Neuronal stem cell (in vitro differentiated cells): ENCODE results near the gene ARHGEF10L.

ENCODE experiments used
- DNase-seq: peaks from one replicate; pipeline ENCODE4 v3.0.0-alpha.2; 2013; ENCODE audit warnings: low spot score
- H2AFZ ChIP-seq: one replicate; pipeline ENCODE4 v1.6.1; 2013; ENCODE audit warnings: mild to moderate bottlenecking, low read length, inconsistent platforms
- H2AK5ac ChIP-seq: 2 replicates; pipeline ENCODE4 v1.6.1; 2013; ENCODE audit warnings: low read depth, mild to moderate bottlenecking, inconsistent platforms, low read length, moderate library complexity, mixed read lengths
- H2BK120ac ChIP-seq: 2 replicates; pipeline ENCODE4 v1.6.1; 2013; ENCODE audit warnings: low read depth, mild to moderate bottlenecking, inconsistent platforms, low read length, moderate library complexity, mixed read lengths
- H2BK12ac ChIP-seq: one replicate; pipeline ENCODE4 v1.6.1; 2013; ENCODE audit warnings: low read length, inconsistent platforms
- H2BK15ac ChIP-seq: 2 replicates; pipeline ENCODE4 v1.6.1; 2013; ENCODE audit warnings: mild to moderate bottlenecking, low read length, inconsistent platforms, mixed read lengths
- H2BK5ac ChIP-seq: one replicate; pipeline ENCODE4 v1.6.1; 2013; ENCODE audit warnings: inconsistent platforms, mild to moderate bottlenecking, low read length, moderate library complexity
- H3K14ac ChIP-seq: one replicate; pipeline ENCODE4 v1.6.1; 2013; ENCODE audit warnings: low read length, inconsistent platforms
- H3K18ac ChIP-seq: 2 replicates; pipeline ENCODE4 v1.6.1; 2013; ENCODE audit warnings: low read length, inconsistent platforms
- H3K23ac ChIP-seq: 2 replicates; pipeline ENCODE4 v1.6.1; 2013; ENCODE audit warnings: low read depth, mild to moderate bottlenecking, mixed read lengths, low read length, inconsistent platforms; ENCODE audit not compliant: poor library complexity
- H3K27ac ChIP-seq: replicated peaks from 3 replicates; pipeline ENCODE4 v1.5.1; 2013; ENCODE audit warnings: low read length, inconsistent platforms
- H3K27me3 ChIP-seq, 3 experiments: 2 replicates each; pipeline ENCODE4 v1.6.1; 2013; ENCODE audit warnings: low read length in 3 of 3, mild to moderate bottlenecking in 2 of 3, inconsistent platforms in 1 of 3, low read depth in 1 of 3, mixed read lengths in 1 of 3, moderate library complexity in 1 of 3; ENCODE audit not compliant: control insufficient read depth in 3 of 3, insufficient read depth in 3 of 3
- H3K36me3 ChIP-seq, 2 donors: replicated peaks in 1 of 2; 2 replicates each; pipeline ENCODE4 v1.6.1; 2013; ENCODE audit warnings: low read length in 2 of 2; ENCODE audit not compliant: control insufficient read depth in 2 of 2, insufficient read depth in 2 of 2
- H3K4ac ChIP-seq: 2 replicates; pipeline ENCODE4 v1.6.1; 2013; ENCODE audit warnings: inconsistent platforms, mild to moderate bottlenecking, low read length, moderate library complexity
- H3K4me1 ChIP-seq, 2 donors: 1 replicate in 1 of 2; 2 replicates in 1 of 2; pipeline ENCODE4 v1.6.1; 2013; ENCODE audit warnings: low read length in 2 of 2, low read depth in 1 of 2; ENCODE audit not compliant: control insufficient read depth in 2 of 2, insufficient read depth in 1 of 2
- H3K4me2 ChIP-seq: one replicate; pipeline ENCODE4 v1.6.1; 2013; ENCODE audit warnings: mild to moderate bottlenecking, low read length, inconsistent platforms; ENCODE audit not compliant: insufficient read depth, poor library complexity, severe bottlenecking
- H3K4me3 ChIP-seq, 2 donors: 2 replicates each; pipeline ENCODE4 v1.5.1; 2013; ENCODE audit warnings: low read length in 2 of 2, mild to moderate bottlenecking in 2 of 2, inconsistent platforms in 1 of 2, moderate library complexity in 1 of 2
- H3K79me1 ChIP-seq: one replicate; pipeline ENCODE4 v1.6.1; 2013; ENCODE audit warnings: low read depth, mild to moderate bottlenecking, inconsistent platforms, low read length, moderate library complexity
- H3K9ac ChIP-seq: one replicate; pipeline ENCODE4 v1.6.1; 2013; ENCODE audit warnings: mild to moderate bottlenecking, low read depth, low read length, inconsistent platforms; ENCODE audit not compliant: poor library complexity
- H3K9me3 ChIP-seq, 2 donors: replicated peaks in 1 of 2; 2 replicates each; pipeline versions ENCODE3 to v1.6.1; 2013; ENCODE audit warnings: low read length in 2 of 2, mild to moderate bottlenecking in 2 of 2, inconsistent platforms in 1 of 2, low read depth in 1 of 2, mixed read lengths in 1 of 2, moderate library complexity in 1 of 2; ENCODE audit not compliant: control insufficient read depth in 2 of 2, insufficient read depth in 1 of 2
- H4K8ac ChIP-seq: one replicate; pipeline ENCODE4 v1.6.1; 2013; ENCODE audit warnings: low read depth, mild to moderate bottlenecking, inconsistent platforms, low read length, moderate library complexity
- H4K91ac ChIP-seq: one replicate; pipeline ENCODE4 v1.6.1; 2013; ENCODE audit warnings: low read length, low read depth, mild to moderate bottlenecking, inconsistent platforms; ENCODE audit not compliant: poor library complexity
- WGBS, 2 donors: extraction: QIAGEN DNeasy Blood & Tissue Kit; methylation state at CpG; one replicate each; pipeline ENCODE4 v1.1.7; 2013; ENCODE audit warnings: missing lambda C conversion rate in 2 of 2, mixed read lengths in 1 of 2; ENCODE audit not compliant: insufficient read length in 2 of 2, insufficient replicate concordance in 1 of 2; ENCODE audit errors: extremely low coverage in 2 of 2; 5-methylcytosine and 5-hydroxymethylcytosine counted together

ARHGEF10L gene

DNA sequence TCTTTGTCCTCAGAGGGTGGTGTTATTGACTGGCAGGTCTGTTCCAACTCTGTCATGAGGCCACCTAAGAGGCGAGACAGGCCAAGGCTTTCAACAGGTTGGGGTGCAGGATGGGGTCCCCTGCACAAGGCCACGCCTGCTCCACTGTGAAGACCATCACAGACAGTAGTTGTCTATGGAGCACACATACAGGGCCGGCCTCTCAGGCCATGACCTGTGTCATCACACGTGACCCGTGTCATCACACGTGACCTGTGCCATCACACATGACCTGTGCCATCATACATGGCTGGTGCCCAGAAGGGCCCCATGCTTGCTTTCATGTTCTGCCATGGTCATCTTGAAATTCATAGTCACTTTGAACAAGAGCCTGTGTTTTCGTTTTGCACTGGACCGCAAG lies 91.9 kb downstream of the ARHGEF10L start:
- no peak overlapping the region for H2BK15ac ChIP-seq
- no peaks in the 10 kb centered on the region for H3K4me1 ChIP-seq
- H3K4me2 ChIP-seq = no peak overlapping the region
- H4K91ac ChIP-seq = no peak overlapping the region
- no peak overlapping the region for H4K8ac ChIP-seq
- no peak overlapping the region for H2BK12ac ChIP-seq
- no peak for DNase-seq
- H2BK5ac ChIP-seq = peak overlapping the region; percentile 4
- H2AK5ac ChIP-seq = no peak overlapping the region
- peaks cover 23 to 91% of the 10 kb centered on the region in 2 donors for H3K36me3 ChIP-seq
- H3K4me3 ChIP-seq = no peak overlapping the region
- no peak overlapping the region for H3K4ac ChIP-seq
- H3K27me3 ChIP-seq = no peaks in the 10 kb centered on the region
- no CpG with 5 or more reads among the region's 8 CpGs for WGBS, 2 donors
- no peak overlapping the region for H2BK120ac ChIP-seq
- H3K9ac ChIP-seq = no peak overlapping the region
- H3K9me3 ChIP-seq = no peaks in the 10 kb centered on the region
- no peak overlapping the region for H3K23ac ChIP-seq
- no peak overlapping the region for H2AFZ ChIP-seq
- H3K79me1 ChIP-seq = no peaks in the 10 kb centered on the region
- H3K18ac ChIP-seq = no peak overlapping the region
- H3K14ac ChIP-seq = no peak overlapping the region
- H3K27ac ChIP-seq = no peak overlapping the region

DNA sequence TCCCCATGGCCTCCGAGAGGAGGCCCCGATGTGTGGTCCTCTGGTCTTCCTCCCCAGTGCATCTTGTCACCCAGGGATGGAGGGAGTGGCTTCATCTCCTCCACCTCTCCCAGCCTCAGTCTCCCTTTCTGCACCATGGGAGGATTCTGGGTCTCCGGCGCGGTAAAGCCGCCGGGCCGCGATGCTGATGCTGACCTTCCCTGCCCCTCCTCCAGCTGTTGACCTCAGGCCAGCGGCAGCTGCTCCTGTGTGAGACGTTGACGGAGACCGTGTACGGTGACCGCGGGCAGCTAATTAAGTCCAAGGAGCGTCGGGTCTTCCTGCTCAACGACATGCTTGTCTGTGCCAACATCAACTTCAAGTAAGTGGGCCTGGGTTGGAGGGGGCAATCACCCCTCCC lies 92.6 kb downstream of the ARHGEF10L start:
- H2BK5ac ChIP-seq = no peak overlapping the region
- H3K4me1 ChIP-seq = no peaks in the 10 kb centered on the region
- H2BK15ac ChIP-seq = no peak overlapping the region
- H3K18ac ChIP-seq = no peak overlapping the region
- no peak overlapping the region for H3K27ac ChIP-seq
- no peak overlapping the region for H4K8ac ChIP-seq
- no peaks in the 10 kb centered on the region for H3K79me1 ChIP-seq
- no peak overlapping the region for H4K91ac ChIP-seq
- H2AFZ ChIP-seq = no peak overlapping the region
- H3K9ac ChIP-seq = no peak overlapping the region
- no peak for DNase-seq
- no peak overlapping the region for H2BK12ac ChIP-seq
- WGBS, 2 donors = no CpG with 5 or more reads among the region's 19 CpGs
- H3K27me3 ChIP-seq = no peaks in the 10 kb centered on the region
- H3K9me3 ChIP-seq = no peaks in the 10 kb centered on the region
- no peak overlapping the region for H3K4ac ChIP-seq
- no peak overlapping the region for H3K4me2 ChIP-seq
- H3K4me3 ChIP-seq = no peak overlapping the region
- H3K23ac ChIP-seq = peak overlapping the region; percentile 45
- no peak overlapping the region for H2BK120ac ChIP-seq
- no peak overlapping the region for H2AK5ac ChIP-seq
- peaks cover 25 to 91% of the 10 kb centered on the region in 2 donors for H3K36me3 ChIP-seq
- H3K14ac ChIP-seq = no peak overlapping the region

DNA sequence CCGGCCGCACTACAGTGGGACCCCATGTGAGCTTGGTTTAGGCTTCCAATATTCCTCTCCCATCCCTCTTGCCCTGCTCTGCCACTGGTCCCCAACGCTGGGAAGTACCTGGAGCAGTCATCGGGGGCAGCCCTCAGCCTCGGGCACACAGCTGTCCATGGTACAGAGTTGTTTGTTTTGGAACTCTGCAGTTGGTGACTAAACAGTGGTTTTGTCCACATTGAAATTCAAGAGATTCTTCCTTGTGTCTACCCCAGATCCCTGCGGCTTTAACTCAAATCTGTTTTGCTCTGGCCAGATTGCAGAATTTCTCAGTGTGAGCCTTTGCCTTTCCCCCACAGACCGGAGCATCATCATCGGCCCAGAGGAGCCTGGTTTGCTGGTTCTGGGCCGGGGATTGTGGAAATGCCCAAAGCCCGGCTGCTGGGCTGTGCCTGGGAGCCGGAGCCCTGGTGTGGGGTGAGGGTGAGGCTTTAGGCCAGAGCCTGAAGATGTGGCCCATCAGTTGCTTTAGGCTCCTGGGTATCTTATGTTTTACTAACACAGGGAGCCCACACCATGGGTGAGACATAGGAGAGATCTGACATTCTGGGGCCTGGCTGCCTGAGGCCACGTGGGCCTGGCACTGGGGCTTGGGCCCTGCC lies 93.2 kb downstream of the ARHGEF10L start:
- DNase-seq = no peak
- H2BK12ac ChIP-seq = no peak overlapping the region
- no peak overlapping the region for H3K27ac ChIP-seq
- H3K23ac ChIP-seq = peak overlapping the region; percentile 45
- no peaks in the 10 kb centered on the region for H3K9me3 ChIP-seq
- no peak overlapping the region for H3K4me2 ChIP-seq
- no peaks in the 10 kb centered on the region for H3K27me3 ChIP-seq
- H3K9ac ChIP-seq = no peak overlapping the region
- H2BK120ac ChIP-seq = no peak overlapping the region
- no peak overlapping the region for H3K4ac ChIP-seq
- H3K79me1 ChIP-seq = no peaks in the 10 kb centered on the region
- no peak overlapping the region for H3K4me3 ChIP-seq
- no peak overlapping the region for H3K18ac ChIP-seq
- no peak overlapping the region for H2BK15ac ChIP-seq
- H2BK5ac ChIP-seq = no peak overlapping the region
- no peak overlapping the region for H4K8ac ChIP-seq
- no peaks in the 10 kb centered on the region for H3K4me1 ChIP-seq
- peaks cover 25 to 88% of the 10 kb centered on the region in 2 donors for H3K36me3 ChIP-seq
- WGBS, 2 donors = no CpG with 5 or more reads among the region's 12 CpGs
- no peak overlapping the region for H2AFZ ChIP-seq
- H2AK5ac ChIP-seq = no peak overlapping the region
- no peak overlapping the region for H3K14ac ChIP-seq
- H4K91ac ChIP-seq = no peak overlapping the region

DNA sequence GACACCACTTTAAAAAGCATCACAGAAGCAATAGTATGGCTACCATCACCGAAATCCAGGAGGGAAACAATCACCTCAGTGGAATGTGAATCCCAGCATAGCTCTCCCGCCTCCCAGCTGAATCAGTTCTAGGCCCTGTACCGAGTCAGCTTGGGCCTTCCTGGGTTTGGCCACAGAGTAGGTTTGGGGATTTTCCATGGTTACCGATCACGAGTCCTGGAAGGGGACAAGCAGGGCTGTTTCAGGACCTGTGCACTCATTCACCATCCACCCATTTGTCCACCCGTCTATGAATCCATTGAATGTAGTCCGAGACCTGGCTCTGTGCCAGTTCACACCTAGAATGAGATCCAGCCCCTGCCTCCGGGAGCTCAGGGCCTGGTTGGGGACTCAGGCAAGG lies 94.2 kb downstream of the ARHGEF10L start:
- no peak overlapping the region for H4K8ac ChIP-seq
- no peak overlapping the region for H3K27ac ChIP-seq
- H2AK5ac ChIP-seq = no peak overlapping the region
- no peak overlapping the region for H2AFZ ChIP-seq
- no peak overlapping the region for H3K18ac ChIP-seq
- H3K14ac ChIP-seq = no peak overlapping the region
- no peak for DNase-seq
- no peak overlapping the region for H3K23ac ChIP-seq
- no peak overlapping the region for H3K4ac ChIP-seq
- no peaks in the 10 kb centered on the region for H3K4me1 ChIP-seq
- H3K9ac ChIP-seq = no peak overlapping the region
- no peaks in the 10 kb centered on the region for H3K9me3 ChIP-seq
- H3K27me3 ChIP-seq = no peaks in the 10 kb centered on the region
- peaks cover 31 to 91% of the 10 kb centered on the region in 2 donors for H3K36me3 ChIP-seq
- no peak overlapping the region for H3K4me2 ChIP-seq
- WGBS, 2 donors = no CpG with 5 or more reads among the region's 8 CpGs
- H2BK120ac ChIP-seq = no peak overlapping the region
- no peaks in the 10 kb centered on the region for H3K79me1 ChIP-seq
- no peak overlapping the region for H2BK12ac ChIP-seq
- no peak overlapping the region for H3K4me3 ChIP-seq
- H2BK5ac ChIP-seq = no peak overlapping the region
- no peak overlapping the region for H2BK15ac ChIP-seq
- H4K91ac ChIP-seq = no peak overlapping the region
